Activated CD4-positive, alpha-beta T cell treated with anti-CD3 and anti-CD28 coated beads for 4 hours (primary cell): Measurements from ENCODE around the gene MICAL2.

ENCODE experiments used
- DNase-seq, 2 donors: peaks; one replicate each; pipeline ENCODE4 v3.0.0-alpha.2; 2020

Gene MICAL2

DNA sequence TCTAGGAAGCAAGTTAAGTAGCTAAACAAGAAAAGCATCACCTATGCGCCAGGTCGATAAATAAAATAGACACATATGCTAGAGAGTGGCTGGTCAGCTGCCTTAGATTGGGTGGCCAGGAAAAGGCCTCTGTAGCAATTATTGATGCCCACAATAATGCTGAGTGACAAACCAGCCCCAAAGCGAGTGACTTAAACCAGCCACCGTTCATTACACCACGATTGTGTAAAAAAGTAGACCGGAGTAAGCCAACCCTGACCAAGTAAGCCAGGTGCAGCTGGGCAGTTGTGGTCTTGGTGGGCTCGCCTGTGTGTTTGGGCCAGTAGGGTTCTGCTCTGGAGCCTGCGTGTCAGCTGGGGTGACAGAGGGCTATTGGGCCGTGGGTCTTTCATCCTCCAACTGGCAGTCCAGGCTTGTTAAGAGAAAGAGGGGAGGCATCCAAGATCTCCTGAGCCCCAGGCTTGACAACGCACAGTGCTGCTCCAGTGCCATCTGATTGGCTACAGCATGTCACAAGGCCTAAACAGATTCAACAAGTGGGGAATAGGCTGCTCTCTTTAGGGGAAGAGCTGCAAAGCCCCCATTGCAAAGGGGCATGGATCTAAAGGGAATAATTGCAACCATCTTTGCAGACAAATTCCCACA, 166.6 kb downstream of the MICAL2 start:
- no peak for DNase-seq

DNA sequence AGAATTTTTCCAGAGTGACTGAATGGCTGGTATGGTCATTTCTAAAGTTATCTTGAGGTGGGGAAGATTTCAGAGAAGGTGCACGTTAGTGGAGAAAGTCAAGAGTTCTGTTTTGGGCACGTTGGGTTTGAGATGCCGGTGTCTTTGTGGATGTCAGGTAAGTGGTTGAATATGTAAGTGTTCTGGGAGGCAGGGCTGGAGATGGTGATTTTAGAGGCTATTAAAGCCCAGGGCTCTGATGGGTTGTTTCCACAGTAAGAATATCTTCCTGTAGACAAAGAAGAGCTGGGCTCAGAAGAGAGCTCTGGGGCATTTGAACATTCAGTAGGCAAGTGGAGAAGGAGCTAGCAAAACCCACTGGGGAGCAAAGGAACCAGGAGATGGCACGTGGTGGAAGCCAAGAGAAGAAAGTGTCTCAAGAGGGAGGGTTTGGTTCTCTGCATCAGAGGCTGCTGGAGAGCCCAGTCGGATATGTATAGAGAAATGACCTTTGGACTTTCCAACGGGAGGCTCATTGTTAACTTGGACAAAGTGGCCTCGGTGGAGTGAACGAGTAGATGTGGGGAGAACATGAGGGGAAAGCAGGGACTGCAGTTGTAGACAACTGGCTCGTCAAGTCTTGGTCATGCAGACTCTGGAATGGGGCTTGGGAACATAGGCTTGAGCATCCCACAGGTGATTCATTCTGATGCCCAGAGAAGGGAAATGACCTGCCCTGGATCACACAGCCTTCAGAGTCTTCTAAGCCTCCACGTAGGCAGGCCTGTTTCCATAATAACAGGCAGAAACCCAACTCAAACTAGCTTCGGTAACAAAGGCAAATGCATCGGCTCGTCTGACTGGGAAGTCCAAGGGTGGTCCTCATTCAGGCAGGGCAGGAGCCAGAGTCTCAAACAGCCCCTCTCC, 168.6 kb downstream of the MICAL2 start:
- DNase-seq = no peak

DNA sequence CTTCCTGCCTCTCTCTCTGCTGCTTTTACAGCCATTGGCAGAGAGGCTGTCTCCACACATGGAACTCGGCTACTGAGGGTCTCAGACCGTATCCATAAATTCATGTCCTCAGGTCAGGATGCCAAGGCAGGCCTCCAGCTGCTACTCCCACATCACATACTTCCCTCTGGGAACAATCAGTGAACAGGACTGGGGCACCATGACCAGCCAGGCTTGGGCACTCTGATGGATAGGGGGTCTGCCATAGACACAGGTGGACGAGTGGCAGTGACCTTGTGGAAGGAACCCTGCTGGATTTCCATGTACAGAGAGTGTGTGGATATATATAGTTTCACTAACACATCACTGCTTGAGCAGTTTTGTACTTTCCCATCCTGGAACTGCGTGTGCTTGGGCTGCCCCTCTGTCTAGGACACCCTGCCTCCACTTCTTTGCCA, 169.3 kb downstream of the MICAL2 start:
- no peak for DNase-seq

DNA sequence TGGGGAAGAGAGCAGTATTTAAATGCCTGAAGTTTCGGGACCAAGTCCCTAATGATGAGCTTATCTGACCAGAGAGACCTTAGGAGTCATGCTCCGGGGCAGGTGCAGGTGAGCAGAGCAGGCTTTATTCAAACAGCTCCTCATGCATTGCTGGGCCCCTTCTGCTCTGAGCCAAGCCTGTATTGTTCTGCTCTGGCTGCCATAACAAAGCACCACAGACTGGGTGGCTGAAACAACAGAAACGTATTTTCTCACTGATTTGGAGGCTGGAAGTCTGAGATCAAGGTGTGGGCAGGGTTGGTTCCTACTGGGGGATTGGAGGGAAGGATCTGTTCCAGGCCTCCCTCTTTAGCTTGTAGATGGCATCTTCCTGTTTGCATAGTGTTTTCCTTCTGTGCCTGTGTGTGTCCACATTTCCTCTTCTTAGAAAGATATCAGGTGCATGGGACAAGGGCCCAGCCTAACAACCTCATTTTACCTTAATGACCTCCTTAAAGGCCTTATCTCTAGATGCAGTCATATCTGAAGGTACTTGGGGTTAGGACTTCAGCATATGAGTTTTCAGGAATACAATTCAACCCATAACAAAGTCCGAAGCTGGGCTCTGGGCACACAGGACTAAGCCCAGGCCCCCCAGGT, 169.9 kb downstream of the MICAL2 start:
- no peak for DNase-seq

DNA sequence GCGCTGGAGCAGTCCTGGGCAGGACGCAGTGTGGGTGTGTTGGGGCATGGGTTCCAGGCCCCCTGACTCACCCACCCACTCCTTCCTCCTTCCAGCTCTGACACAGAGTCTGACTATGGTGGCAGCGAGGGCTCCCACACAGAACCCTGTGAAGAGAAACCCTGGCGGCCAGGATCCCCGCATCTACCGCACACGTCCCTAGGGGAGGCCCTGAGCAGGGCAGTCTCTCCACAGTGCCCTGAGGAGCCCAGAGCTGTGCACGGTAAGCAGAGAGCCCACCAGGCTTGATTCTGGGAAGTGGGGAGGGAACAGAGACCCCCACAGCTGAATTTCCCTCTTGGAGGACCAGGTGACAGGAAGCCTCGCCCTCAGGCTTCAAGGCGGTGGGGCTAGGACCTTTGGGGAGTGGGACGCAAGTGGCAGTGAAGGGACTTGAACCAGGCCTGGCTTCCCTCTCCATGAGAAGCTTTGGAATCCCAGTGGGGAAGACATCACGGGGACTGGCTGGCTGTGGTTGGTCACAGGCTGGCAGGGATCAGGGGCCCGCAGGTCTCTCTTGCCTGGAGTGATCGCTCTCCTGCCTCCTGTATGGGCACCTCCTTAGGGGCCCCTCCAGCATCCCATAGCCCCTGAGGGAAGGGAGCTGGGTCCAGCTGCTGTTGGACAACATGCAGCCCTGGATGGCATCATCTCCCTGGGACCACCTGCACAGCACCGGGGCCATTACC, 170.6 kb downstream of the MICAL2 start:
- peak in 1 of 2 donors; percentile 22 for DNase-seq

DNA sequence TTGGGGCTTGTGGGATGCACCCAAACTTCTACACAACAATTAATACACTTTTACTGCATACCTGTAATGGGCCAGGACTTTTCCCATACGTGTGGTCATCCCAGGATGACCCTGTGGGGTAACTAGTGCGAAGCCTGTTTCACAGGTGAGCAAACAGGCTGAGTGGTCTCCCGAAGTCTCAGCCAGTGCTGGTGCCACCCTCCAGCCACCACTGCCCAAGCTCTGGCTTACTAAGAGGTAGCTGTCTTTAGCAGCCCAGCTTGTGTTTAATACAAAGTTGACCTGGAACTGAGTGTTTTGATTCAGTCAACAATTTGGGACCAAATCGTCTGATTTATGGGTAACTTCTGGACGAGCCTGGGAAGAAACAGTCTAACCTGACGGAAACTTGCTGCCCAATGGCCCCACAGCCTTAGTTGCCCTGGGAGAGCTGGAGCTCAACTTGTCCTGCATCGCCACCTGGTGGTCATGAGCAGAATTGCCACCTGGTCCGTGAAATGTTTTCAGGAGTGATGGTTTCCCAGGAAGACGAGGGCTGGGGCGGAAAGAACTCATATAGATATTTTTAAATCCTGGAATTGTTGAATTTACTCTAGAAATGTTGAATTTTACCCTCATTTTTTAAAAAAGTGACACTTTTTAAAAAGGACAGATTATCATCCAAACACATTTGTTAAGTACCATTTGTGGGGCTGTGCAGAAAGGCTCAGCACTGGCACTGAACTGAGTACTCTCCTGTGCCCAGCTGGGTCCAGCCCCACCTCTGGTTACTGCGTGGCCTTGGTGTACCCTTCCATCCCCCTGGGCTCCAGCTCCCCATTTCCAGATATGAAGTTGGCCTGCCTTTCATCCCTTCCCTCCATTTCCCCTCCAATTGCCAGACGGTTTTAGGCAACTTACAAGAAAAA, 171.4 kb downstream of the MICAL2 start:
- peak; percentile 62 to 81 for DNase-seq

DNA sequence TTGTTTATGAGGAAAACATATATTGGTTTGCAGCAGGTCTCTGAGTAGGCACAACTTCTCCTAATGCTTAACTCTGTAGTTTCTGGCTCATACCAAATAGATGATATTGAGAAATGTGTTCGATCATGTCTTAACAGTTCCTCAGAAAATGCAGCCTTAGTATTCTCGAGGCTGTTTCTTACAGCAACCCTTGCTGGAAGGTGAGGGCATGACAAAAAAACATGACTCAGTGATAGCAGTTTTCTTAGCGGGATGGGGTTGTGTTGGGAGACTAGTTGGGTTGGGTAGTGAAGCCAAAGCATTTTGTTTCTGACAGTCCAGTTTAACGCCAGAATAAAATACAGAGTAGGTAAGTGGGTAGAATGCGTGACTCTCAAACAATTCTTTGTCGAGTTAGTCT, 172.3 kb downstream of the MICAL2 start:
- no peak for DNase-seq

DNA sequence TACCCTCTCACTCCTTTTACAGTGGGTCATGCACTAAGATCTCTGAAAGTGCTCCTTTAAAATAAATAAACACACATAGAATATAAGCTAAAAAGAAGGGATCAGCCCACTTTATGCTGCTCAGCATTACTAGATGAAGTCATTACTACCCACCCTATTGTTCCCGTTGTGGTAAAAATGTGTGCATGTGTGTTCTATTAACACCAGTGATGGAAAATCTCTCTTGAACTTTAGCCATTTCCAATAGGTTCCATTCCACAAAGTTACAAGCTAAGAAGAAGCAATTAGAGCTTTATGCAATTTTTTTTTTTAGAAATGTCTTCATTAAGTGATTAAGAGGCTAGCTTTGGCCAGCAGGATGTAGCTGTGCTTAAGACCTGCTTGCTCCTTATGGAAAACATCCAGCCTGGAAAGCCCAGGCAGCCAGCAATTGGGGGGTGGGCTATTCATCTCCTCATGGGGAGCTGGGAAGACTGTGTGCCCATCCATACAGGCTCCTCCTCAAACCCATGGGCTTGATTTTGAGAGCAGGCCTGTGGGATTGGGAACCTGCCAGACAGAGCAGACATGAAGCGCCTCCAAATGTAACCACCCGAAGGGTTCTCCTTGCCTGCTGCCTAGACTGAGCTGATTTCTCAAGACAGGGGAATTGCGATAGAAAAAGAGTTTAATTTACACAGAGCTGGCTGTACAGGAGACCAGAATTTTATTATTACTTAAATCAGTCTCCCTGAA, 174.1 kb downstream of the MICAL2 start:
- DNase-seq = no peak

DNA sequence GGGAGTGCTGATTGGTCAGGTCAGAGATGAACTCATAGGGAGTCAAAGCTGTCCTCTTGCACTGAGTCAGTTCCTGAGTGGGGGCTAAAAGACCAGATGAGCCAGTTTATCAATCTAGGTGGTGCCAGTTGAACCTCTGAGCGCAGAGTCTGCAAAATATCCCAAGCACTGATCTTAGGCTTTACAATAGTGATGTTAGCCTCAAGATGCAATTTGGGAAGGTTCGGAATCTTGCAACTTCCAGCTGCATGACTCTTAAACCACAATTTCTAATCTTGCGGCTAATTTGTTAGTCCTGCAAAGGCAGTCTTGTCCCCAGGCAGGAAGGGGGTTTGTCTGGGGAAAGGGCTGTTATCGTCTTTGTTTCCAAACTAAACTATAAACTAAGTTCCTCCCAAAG, 174.7 kb downstream of the MICAL2 start:
- no peak for DNase-seq

DNA sequence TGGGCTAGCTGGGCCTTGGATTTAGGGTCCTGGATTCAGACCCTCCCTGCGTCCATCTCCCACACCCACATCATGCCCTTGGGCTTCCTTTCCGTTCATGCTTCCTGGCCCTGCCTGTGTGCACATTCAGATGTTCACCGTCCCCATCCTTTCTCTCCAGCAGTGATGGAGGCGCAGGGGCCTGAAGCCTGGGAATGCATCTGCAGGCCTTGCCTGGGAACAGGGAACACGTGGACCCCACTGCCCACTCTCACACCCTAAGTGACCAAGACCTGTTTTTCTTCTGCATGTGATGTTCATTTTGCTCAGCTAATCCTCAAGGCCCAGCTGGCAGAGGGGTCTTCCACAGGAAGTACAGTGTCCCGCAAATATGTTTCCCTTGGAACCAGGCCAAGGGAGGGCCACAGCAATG, 175.4 kb downstream of the MICAL2 start:
- no peak for DNase-seq

DNA sequence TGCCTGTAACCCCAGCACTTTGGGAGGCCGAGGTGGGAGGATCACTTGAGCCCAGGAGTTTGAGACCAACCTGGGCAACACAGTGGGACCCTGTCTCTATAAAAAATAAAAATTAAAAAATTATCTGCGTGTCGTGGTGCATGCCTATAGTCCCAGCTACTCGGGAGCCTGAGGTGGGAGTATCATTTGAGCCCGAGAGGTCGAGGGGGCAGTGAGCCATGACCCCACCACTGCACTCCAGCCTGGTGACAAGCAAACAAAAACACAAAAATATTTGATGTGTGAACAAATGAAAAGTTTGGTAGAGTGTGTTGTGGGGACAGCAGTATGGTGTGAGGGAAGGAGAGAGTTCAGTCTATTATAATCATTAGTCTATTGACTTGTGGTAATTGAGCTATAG, 176.2 kb downstream of the MICAL2 start:
- no peak for DNase-seq

DNA sequence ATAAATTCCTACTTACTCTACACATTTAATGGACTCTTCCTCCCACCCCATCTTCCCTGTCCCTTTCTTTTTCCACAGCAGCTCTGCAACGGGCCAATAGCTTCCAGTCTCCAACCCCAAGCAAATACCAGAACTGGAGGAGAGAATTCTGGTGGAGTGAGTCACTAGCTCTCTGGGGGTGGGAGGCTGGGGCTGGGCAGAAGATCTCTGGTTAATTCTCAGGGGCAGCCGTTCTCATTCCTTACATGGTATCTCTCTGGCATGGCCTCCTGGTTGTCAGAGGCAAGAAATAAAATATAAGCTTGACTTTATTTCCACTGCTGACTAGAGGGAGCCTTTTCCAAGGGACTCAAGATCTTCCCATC, 176.6 kb downstream of the MICAL2 start:
- no peak for DNase-seq

DNA sequence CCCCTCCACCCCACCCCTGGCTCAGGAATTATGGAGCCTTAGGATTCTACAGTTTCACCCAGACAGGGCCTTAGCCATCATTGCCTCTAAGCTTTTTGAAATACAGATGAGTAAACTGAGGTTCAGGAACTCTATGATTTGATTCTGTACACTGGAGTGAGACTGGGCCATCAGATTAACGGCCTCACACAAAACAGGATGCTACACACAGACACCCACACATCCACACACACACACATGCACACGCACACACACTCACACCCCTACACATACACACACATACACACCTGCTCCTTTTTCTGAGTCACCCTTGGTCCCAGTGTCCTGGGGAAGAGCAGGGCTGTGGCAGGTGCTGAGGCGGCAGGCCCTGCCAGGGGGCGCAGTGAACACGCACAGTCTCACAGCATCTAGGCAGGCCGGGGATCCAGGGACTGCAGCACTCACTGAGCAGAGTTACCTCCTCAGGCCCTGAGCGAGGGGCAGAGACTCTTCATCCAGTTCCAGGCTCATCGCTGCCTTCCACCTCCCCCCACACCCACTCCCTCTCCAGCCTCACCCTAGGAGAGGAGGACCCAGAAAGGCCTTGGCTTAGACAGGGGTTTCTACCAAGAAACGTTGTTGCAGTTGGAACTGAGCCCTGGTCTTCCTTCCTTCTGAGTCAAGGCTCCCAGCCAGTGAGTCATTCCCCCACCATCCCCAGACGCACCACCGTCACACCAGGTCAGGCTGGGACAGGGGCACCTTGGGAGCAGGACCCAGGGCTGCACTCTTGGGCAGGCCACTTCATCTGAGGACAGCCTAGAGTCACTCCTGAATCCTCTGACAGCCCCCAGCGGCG, 177.2 kb downstream of the MICAL2 start:
- no peak for DNase-seq

DNA sequence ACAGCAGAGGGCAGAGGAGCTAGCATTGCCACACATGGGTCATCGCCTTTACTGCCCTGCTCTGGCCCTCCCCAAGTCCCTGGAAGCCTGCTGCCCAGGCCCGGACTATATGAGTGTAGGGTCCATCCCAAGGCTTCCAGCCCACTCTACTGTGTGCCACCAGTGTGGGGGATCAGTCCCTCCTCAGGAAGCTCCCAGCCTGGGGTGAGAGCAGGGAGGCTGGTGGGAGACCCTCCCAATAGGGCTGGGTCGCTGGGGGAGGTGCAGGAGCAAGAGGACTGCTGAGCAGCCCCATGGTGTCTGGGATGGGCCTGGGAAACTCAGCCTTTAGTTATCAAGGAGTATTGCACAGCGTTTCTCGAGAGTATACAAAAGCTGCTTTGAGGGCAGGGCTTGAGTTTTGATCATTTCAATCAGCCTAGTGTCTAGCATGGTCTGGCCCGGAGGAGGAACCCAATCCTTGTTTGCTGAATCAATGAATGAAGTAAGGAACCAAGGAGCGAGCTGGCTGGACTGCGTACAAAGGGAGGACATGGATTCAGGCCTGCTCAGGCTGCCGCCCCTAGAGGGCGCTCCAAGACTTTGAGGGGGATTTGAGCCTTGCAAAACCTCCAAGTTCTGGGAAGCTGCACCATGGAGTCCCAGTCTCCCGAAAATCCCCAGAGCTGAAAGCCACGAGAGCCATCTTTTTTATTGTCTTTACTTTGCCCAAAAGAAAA, 178.0 kb downstream of the MICAL2 start:
- peak; percentile 16 to 40 for DNase-seq

DNA sequence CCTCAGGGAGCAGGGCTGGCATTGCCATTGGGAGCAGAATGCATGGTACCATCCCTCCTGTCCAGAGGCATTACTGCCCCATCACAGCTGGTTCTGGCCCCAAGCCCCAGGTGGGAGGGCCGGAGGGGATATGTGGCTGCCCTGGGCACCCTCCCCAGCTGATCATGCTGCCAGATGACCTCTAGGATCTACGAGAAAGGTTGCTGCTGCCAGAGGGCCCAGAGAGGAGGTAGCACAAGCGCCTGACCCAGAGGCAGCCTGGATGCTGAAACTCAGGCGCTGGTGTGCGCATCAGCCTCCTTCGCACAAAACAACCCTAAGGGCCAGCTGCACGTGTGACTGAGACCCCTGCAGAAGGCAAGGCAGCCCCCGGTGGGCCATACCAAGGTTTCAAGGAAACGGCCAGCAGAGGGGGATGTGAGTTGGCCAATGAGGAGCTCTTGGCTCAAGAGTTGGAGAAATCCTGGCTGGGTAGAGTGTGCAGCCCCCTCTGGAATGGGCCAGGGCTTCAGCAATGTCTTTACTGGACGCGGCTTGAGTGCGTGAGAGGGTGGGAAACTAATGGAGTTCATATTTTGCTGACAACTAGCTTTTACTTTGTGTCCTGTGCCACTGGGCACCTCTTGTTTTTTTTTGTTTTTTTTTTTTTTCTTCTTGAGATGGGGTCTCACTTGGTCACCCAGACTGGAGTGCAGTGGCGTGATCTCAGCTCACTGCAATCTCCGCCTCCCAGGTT, 178.7 kb downstream of the MICAL2 start:
- DNase-seq = no peak

DNA sequence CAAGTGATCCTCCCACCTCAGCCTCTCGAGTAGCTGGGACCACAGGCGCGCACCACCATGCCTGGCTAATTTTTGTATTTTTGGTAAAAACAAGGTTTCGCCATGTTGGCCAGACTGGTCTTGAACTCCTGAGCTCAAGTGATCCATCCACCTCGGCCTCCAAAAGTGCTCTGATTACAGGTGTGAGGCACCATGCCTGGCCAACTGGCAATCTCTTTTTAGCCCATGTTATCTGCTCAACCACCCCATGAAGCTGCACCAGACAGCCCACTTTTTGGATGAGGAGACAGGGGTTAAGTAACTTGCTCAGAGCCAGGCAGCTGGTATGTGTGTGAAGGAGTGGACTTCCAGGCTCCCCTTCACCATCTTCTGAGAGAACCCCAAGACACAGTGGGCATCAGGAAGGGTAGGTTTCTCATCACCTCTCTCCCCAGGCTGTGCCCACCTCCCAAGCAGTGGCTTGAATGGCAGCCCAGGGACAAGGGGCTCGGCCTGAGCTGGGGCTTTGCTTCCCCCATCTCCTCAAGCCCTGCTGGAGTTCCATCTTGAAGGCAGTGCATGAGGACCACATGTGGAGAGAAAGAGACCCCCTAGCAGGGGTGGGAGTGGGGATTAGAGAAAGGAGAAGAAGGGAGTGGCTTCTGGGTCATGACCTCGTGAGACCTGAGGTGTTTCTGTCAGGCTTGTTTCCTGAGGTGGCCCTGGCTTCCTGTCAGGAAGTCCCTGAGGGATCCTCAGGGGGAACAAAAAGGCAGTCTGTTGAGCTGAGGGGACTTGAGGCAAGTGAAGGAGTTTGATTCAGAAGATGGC, 179.5 kb downstream of the MICAL2 start:
- no peak for DNase-seq

DNA sequence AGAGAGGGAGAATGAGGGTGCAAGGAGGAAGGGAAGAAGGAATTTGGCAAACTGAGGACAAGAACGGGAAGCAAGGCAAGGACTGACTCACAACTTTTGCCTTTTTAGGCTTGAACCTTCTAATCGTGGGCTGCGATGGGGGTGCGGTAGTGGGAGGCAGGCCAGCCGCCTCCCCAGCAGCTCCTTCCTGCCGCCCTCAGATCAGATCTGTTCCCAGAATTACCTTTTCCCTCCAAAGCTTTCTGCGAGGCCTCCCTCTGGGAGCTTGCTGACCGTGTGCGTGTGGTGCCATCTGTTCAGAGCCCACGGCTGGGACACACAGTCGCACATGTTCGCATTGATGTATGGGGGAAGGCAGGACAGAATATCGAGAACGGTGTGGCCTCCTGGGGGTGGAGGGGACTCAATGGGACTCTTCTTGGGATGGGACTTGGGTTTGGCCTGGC, 180.1 kb downstream of the MICAL2 start:
- no peak for DNase-seq

DNA sequence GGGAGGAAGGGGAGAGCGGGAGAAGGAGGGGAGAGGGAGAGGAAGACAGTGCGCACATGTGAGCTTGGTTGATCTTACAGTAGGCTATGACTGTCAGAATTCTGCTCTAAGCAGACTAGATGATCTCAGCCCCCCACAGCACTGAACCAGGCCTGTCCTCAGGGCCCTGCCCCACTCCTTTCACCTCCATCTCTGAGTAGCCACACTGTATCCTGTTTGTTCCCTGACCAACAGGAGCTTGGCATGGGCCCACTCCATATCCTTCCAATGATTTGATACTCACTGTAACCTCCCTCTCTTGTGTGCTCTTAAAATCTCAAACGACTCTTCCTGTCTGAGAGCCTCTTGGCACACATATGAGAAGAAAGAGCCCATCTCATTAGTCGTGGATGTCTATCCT, 180.9 kb downstream of the MICAL2 start:
- DNase-seq = no peak
